Testis (tissue), 3 donors: ENCODE measurements around the gene INPP4A. TPM values are rescaled to one million over a fixed set of nuclear protein-coding genes. Genes with fewer than 3 reads are reported as not detected.

Experiments
- DNase-seq: peaks from one replicate; pipeline ENCODE4 v3.0.0-alpha.2; 2019
- H3K27ac ChIP-seq, 2 donors: fragments of 200-600 bp; sonication (generic); one replicate each; pipeline ENCODE4 v1.5.1; 2019
- H3K27me3 ChIP-seq: fragments of 200-600 bp; sonication (generic); one replicate; pipeline ENCODE4 v1.5.1; 2019
- H3K36me3 ChIP-seq: fragments of 200-600 bp; sonication (generic); one replicate; pipeline ENCODE4 v1.5.1; 2017; ENCODE audit warnings: low read depth; ENCODE audit errors: missing control alignments
- H3K4me1 ChIP-seq: fragments of 200-600 bp; sonication (generic); one replicate; pipeline ENCODE4 v1.5.1; 2019
- H3K4me3 ChIP-seq, 2 donors: fragments of 200-600 bp; sonication (generic); one replicate each; pipeline ENCODE4 v1.5.1; 2017 to 2019
- H3K9me3 ChIP-seq: fragments of 200-600 bp; sonication (generic); one replicate; pipeline ENCODE4 v1.5.1; 2017
- POLR2A ChIP-seq: fragments of 450-650 bp; IDR thresholded peaks from one replicate; pipeline ENCODE4 v1.6.1; 2017; ENCODE audit warnings: antibody characterized with exemption, mild to moderate bottlenecking, moderate library complexity
- WGBS, 2 donors: methylation state at CpG; one replicate each; pipeline ENCODE4 v1.1.5; 2018; 5-methylcytosine and 5-hydroxymethylcytosine counted together
- intact Hi-C: fragments of 100-400 bp; cut with DNase I; formaldehyde crosslinking; loops from one replicate; pipeline ENCODE4 v1.15.1; 2023; ENCODE audit warnings: low total_unique reads
- polyA plus RNA-seq: library from polyadenylated mRNA; stranded (reverse); fragments of 350-450 nt; fragmentation: Illumina TruSeq; extraction: RNeasy Lipid Tissue Mini Kit (QIAGEN cat#74804); gene quantifications from one replicate; pipeline ENCODE4 v1.2.3, GENCODE V29; 2014; ENCODE audit warnings: low read depth, low replicate concordance; ENCODE audit not compliant: insufficient read depth
- total RNA-seq, 2 donors: library from RNA; depleted of rRNA; stranded (reverse); fragments of >200 nt; gene quantifications; one replicate each; pipeline ENCODE4 v1.2.3, GENCODE V29; 2016
- TF ChIP-seq, protein P1 (sequence below), 3 experiments: fragments of 450-650 bp in 2 of 3; fragments of 200-600 bp in 1 of 3; sonication (generic) in 1 of 3; IDR thresholded peaks; one replicate each; pipeline ENCODE4 v1.5.1; 2016 to 2019; ENCODE audit warnings: antibody characterized with exemption in 3 of 3, mild to moderate bottlenecking in 2 of 3, moderate library complexity in 1 of 3

Gene INPP4A
- total and polyA plus RNA-seq, 3 donors from 2014 or later: 13.3 to 42.9 (median 35.6) TPM

DNA sequence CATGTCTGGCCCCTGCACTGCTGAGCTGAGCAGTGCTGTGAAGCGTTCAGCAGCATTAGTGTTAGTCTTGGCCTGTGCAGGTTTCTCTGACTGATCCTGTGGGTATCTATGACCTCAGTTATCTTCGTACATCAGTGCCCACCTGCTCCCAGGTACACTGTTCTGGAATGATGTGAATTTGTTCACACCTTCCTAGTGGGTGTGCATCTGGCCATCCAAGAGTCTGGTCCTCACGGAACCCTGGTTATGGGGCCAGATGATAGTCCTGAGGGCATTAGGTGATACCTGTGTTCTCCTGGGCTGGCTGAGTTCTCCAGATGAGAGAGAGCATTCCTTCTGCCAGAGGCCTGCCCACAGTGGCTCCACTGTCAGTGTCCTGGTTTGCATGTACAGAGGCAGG is 57.2 kb downstream of the INPP4A start:
- Histone ChIP-seq H3K27me3 (no peaks in the 10 kb centered on the region), H3K9me3 (no peaks in the 10 kb centered on the region), H3K4me1 (peaks cover 46% of the 10 kb centered on the region), H3K36me3 (no peaks in the 10 kb centered on the region), H3K4me3 (no peak overlapping the region), H3K27ac (no peak overlapping the region)
- no peak for DNase-seq
- intact Hi-C loops: no loop called here
- TF ChIP-seq, protein P1, sequence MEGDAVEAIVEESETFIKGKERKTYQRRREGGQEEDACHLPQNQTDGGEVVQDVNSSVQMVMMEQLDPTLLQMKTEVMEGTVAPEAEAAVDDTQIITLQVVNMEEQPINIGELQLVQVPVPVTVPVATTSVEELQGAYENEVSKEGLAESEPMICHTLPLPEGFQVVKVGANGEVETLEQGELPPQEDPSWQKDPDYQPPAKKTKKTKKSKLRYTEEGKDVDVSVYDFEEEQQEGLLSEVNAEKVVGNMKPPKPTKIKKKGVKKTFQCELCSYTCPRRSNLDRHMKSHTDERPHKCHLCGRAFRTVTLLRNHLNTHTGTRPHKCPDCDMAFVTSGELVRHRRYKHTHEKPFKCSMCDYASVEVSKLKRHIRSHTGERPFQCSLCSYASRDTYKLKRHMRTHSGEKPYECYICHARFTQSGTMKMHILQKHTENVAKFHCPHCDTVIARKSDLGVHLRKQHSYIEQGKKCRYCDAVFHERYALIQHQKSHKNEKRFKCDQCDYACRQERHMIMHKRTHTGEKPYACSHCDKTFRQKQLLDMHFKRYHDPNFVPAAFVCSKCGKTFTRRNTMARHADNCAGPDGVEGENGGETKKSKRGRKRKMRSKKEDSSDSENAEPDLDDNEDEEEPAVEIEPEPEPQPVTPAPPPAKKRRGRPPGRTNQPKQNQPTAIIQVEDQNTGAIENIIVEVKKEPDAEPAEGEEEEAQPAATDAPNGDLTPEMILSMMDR (IDR thresholded peaks at IDR 0.05): no peak
- TF ChIP-seq POLR2A: no peak
- WGBS, 2 donors: 97 to 100% methylated on average over 2 to 3 of the region's 3 CpGs

DNA sequence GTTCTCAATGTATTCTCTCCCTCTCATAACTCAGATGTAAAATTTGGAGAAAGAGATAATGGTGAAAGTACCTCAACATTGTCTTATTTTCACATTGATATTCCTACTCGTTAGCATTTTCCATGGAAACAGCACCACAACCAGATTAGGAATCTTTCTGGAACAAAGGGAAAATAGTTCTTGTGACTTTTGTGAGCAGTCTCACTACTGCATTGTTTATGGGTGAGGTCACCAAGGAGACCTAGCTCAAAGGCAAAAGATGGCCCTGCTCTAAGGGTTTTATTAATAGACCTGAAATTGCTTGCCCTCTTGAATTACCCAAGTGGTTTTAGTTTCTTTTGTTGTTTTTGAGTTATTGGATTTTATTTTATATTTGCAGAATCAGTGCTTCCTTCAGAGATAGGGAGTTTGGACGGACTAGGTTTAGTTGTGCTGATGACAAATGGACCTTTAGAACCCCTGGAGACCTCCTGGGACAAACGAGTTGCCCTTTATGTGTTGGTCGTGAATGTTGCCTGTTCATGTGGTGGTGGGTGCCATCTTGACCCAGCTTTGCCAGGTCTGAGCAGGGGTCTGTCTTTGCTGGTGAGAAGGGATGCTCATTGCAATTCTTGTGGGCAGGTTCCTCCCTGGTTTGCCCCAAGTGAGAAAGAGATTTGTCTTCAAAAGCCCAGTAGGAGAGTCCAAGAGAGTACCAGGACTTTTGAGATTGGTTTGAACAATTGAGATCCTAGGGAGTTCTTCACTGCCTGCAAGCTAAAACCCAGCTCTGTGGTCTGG is 58.1 kb downstream of the INPP4A start:
- intact Hi-C loops: no loop called here
- Histone ChIP-seq H3K9me3 (no peaks in the 10 kb centered on the region), H3K27ac (no peak overlapping the region), H3K27me3 (no peaks in the 10 kb centered on the region), H3K4me1 (peaks cover 49% of the 10 kb centered on the region), H3K36me3 (no peaks in the 10 kb centered on the region), H3K4me3 (no peak overlapping the region)
- WGBS, 2 donors: 75 to 77% methylated on average over 4 of the region's 4 CpGs
- no peak for TF ChIP-seq POLR2A
- TF ChIP-seq, protein P1 (IDR thresholded peaks at IDR 0.05): no peak
- DNase-seq: no peak

DNA sequence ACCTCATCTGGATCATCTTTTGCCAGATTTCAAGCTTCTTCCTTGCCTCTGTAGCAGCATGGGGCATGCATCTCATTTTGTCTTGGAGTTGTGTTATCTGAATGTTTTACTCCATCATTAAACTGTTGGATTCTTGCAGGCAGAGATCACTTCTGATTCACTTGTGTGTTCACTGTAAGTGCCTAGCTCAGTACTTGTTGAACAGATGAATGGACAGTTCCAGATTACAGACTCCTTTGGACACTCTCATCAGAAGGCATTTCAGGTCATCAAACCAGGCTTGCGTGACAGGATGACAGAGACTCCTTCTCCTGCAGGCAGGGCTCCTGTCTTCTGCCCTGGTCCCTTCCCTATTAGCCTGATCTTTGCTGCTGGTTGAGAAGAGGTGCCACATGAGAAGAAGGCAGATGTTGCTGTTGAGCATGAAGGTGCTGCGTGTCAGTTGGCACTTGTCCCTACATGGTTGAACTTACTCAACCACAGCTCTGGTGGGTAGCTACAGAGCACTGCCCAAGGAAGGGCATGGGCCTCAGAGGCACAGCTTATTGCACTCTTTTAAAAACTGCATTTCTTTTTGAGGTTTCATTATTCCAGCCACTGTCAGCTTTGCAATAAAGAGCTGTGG is 58.9 kb downstream of the INPP4A start:
- no peaks in the 10 kb centered on the region for H3K36me3 ChIP-seq
- no peaks in the 10 kb centered on the region for H3K27me3 ChIP-seq
- no peak for DNase-seq
- TF ChIP-seq, protein P1 (IDR thresholded peaks at IDR 0.05): no peak
- TF ChIP-seq POLR2A: no peak
- WGBS, 2 donors: 94 to 100% methylated on average over 2 of the region's 2 CpGs
- intact Hi-C loops: no loop called here
- H3K4me3 ChIP-seq: no peak overlapping the region
- peaks cover 55% of the 10 kb centered on the region for H3K4me1 ChIP-seq
- no peaks in the 10 kb centered on the region for H3K9me3 ChIP-seq
- H3K27ac ChIP-seq: peak overlapping the region in 1 of 2 donors; percentile 66

DNA sequence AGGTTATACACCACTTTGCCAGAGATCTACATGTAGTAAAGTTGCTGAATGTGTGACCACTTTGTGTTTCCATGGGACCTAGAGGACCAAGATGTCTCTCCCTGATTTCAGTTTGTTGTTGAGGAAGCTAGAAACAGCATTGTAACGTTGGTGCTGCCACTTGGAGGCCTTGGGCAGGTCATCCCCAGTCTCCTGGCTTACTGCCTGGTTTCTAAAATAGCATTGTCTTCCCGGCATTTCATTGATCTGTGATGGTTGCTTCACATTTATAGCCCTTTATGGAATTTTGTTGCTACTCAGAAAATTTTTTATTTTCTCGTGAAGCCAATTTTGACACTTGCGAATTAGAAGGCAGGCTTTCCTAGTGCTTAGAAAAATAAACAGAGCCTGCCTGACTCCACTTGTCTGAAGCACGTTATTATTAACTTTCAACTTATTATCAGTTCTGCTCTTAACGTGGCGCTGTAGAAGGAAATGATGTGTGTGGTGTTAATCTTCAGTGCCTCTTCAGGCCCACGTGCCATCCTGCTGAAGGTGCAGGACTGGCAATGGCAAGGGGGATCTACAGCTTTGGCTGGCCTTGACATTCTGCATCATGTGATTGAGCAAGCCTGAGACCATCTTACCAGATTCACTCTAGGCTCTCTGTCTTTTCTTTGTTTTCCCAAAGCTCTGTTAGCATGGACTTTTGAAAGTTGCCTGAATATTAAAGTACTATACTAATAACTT is 59.9 kb downstream of the INPP4A start:
- WGBS, 2 donors: 30 to 34% methylated on average over 8 of the region's 8 CpGs
- peak; percentile 41 for DNase-seq

More for the DNA sequence above, 59.9 kb downstream of the INPP4A start:
- TF ChIP-seq, protein P1 (IDR thresholded peaks at IDR 0.05): no peak
- no peak for TF ChIP-seq POLR2A
- no peaks in the 10 kb centered on the region for H3K9me3 ChIP-seq
- H3K4me1 ChIP-seq: peaks cover 46% of the 10 kb centered on the region
- H3K36me3 ChIP-seq: no peaks in the 10 kb centered on the region
- no peak overlapping the region for H3K4me3 ChIP-seq
- H3K27me3 ChIP-seq: no peaks in the 10 kb centered on the region
- peak overlapping the region; percentile 55 to 66 for H3K27ac ChIP-seq
- intact Hi-C loops: no loop called here
